ENCODE data around the gene ECT2L. TPM values are rescaled to one million over a fixed set of nuclear protein-coding genes. Genes with fewer than 3 reads are reported as not detected.

ECT2L gene
- total and polyA plus RNA-seq, 2 experiments from 2014 or later: 0.03 to 0.15 TPM

DNA sequence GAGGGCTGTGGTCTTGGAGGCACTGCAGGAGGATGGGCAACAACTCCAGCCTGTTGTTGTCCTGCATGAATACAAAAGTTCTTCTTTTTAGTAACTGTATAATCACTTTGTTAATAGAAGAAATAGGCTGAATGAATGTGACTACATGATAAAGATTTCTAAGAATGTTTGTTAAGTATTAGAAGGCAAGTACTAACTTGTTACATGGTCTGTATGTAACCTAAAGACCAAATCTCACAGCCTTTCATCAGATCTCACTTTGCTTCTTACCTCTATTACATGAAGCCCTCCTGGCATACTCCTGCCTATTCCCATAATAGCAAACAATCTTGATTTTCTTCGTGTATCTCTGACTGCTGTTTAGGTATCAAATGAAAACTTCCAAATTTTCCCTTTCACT, 118.8 kb downstream of the ECT2L start (continued):
- TF ChIP-seq, protein P1, sequence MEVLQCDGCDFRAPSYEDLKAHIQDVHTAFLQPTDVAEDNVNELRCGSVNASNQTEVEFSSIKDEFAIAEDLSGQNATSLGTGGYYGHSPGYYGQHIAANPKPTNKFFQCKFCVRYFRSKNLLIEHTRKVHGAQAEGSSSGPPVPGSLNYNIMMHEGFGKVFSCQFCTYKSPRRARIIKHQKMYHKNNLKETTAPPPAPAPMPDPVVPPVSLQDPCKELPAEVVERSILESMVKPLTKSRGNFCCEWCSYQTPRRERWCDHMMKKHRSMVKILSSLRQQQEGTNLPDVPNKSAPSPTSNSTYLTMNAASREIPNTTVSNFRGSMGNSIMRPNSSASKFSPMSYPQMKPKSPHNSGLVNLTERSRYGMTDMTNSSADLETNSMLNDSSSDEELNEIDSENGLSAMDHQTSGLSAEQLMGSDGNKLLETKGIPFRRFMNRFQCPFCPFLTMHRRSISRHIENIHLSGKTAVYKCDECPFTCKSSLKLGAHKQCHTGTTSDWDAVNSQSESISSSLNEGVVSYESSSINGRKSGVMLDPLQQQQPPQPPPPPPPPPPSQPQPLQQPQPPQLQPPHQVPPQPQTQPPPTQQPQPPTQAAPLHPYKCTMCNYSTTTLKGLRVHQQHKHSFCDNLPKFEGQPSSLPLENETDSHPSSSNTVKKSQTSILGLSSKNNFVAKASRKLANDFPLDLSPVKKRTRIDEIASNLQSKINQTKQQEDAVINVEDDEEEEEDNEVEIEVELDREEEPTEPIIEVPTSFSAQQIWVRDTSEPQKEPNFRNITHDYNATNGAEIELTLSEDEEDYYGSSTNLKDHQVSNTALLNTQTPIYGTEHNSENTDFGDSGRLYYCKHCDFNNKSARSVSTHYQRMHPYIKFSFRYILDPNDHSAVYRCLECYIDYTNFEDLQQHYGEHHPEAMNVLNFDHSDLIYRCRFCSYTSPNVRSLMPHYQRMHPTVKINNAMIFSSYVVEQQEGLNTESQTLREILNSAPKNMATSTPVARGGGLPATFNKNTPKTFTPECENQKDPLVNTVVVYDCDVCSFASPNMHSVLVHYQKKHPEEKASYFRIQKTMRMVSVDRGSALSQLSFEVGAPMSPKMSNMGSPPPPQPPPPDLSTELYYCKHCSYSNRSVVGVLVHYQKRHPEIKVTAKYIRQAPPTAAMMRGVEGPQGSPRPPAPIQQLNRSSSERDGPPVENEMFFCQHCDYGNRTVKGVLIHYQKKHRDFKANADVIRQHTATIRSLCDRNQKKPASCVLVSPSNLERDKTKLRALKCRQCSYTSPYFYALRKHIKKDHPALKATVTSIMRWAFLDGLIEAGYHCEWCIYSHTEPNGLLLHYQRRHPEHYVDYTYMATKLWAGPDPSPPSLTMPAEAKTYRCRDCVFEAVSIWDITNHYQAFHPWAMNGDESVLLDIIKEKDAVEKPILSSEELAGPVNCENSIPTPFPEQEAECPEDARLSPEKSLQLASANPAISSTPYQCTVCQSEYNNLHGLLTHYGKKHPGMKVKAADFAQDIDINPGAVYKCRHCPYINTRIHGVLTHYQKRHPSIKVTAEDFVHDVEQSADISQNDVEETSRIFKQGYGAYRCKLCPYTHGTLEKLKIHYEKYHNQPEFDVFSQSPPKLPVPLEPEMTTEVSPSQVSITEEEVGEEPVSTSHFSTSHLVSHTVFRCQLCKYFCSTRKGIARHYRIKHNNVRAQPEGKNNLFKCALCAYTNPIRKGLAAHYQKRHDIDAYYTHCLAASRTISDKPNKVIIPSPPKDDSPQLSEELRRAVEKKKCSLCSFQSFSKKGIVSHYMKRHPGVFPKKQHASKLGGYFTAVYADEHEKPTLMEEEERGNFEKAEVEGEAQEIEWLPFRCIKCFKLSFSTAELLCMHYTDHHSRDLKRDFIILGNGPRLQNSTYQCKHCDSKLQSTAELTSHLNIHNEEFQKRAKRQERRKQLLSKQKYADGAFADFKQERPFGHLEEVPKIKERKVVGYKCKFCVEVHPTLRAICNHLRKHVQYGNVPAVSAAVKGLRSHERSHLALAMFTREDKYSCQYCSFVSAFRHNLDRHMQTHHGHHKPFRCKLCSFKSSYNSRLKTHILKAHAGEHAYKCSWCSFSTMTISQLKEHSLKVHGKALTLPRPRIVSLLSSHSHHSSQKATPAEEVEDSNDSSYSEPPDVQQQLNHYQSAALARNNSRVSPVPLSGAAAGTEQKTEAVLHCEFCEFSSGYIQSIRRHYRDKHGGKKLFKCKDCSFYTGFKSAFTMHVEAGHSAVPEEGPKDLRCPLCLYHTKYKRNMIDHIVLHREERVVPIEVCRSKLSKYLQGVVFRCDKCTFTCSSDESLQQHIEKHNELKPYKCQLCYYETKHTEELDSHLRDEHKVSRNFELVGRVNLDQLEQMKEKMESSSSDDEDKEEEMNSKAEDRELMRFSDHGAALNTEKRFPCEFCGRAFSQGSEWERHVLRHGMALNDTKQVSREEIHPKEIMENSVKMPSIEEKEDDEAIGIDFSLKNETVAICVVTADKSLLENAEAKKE (CRISPR knock-in tag; IDR thresholded peaks at IDR 0.05): no peak
- TF ChIP-seq EZH2 (IDR thresholded peaks at IDR 0.05; ENCODE audit: low read depth, unreplicated experiment): no peak

- H3K27ac Mint-ChIP-seq: no peak overlapping the region
- ATAC-seq (no peak), DNase-seq (ENCODE audit: low spot score) (no peak)
- peaks cover 4% of the 10 kb centered on the region; the same call in 1 of the 3 replicates for H3K4me1 Mint-ChIP-seq
- no peaks in the 10 kb centered on the region for H3F3A ChIP-seq (replicated peaks; ENCODE audit: low read depth)
- no peaks in the 10 kb centered on the region for H3K36me3 ChIP-seq (ENCODE audit: insufficient read depth)
- TF ChIP-seq, protein P2, sequence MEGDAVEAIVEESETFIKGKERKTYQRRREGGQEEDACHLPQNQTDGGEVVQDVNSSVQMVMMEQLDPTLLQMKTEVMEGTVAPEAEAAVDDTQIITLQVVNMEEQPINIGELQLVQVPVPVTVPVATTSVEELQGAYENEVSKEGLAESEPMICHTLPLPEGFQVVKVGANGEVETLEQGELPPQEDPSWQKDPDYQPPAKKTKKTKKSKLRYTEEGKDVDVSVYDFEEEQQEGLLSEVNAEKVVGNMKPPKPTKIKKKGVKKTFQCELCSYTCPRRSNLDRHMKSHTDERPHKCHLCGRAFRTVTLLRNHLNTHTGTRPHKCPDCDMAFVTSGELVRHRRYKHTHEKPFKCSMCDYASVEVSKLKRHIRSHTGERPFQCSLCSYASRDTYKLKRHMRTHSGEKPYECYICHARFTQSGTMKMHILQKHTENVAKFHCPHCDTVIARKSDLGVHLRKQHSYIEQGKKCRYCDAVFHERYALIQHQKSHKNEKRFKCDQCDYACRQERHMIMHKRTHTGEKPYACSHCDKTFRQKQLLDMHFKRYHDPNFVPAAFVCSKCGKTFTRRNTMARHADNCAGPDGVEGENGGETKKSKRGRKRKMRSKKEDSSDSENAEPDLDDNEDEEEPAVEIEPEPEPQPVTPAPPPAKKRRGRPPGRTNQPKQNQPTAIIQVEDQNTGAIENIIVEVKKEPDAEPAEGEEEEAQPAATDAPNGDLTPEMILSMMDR (conservative IDR thresholded peaks at IDR 0.05; ENCODE audit: low read depth in 2 of 2): no peak
- no peak for TF ChIP-seq ZNF331 (CRISPR knock-in tag; IDR thresholded peaks at IDR 0.05; ENCODE audit: low read depth)
- no peak overlapping the region for H3K4me3 ChIP-seq
- H3K27me3 ChIP-seq (ENCODE audit: insufficient read depth): no peaks in the 10 kb centered on the region
- H3K27ac ChIP-seq (ENCODE audit: low read depth): no peak overlapping the region
- H4K20me1 ChIP-seq (replicated peaks; ENCODE audit: insufficient read depth): no peaks in the 10 kb centered on the region
- H3K4me2 ChIP-seq: no peak overlapping the region
- H3K36me3 Mint-ChIP-seq (ENCODE audit: low read depth): peaks cover 21% of the 10 kb centered on the region
- no peaks in the 10 kb centered on the region for H3K27me3 Mint-ChIP-seq (ENCODE audit: insufficient read depth, low read depth, poor library complexity)
- H2AFZ ChIP-seq: no peak overlapping the region
- no peaks in the 10 kb centered on the region for H3K4me1 ChIP-seq (ENCODE audit: insufficient read depth)
- H3K4me3 Mint-ChIP-seq: no peak overlapping the region
- H3K79me2 ChIP-seq (replicated peaks; ENCODE audit: insufficient read depth): no peaks in the 10 kb centered on the region
- H3K9me3 Mint-ChIP-seq: no peaks in the 10 kb centered on the region
- H3K9me2 ChIP-seq (ENCODE audit: insufficient read depth): no peaks in the 10 kb centered on the region
These were observed 125.0 kb downstream of the ECT2L start for GRCh38 chr6:138920906-138921305.
